Muscle layer of colon (tissue), 2 donors: Measurements from ENCODE around the gene KBTBD8.

Experiments
- H3K27ac ChIP-seq: one replicate; pipeline ENCODE4 v1.7.0; 2013; ENCODE audit warnings: low read depth, mild to moderate bottlenecking, low read length, moderate library complexity
- H3K27me3 ChIP-seq, 2 donors: one replicate each; pipeline ENCODE4 v1.7.0; 2013; ENCODE audit warnings: low read length in 2 of 2, mild to moderate bottlenecking in 2 of 2; ENCODE audit not compliant: insufficient read depth in 2 of 2, control insufficient read depth in 1 of 2
- H3K36me3 ChIP-seq: one replicate; pipeline ENCODE4 v1.7.0; 2013; ENCODE audit warnings: mild to moderate bottlenecking, low read length; ENCODE audit not compliant: insufficient read depth
- H3K4me1 ChIP-seq: one replicate; pipeline ENCODE4 v1.7.0; 2013; ENCODE audit warnings: mild to moderate bottlenecking, low read length; ENCODE audit not compliant: insufficient read depth
- H3K4me3 ChIP-seq, 2 donors: one replicate each; pipeline ENCODE4 v1.7.0; 2013; ENCODE audit warnings: low read length in 2 of 2, low read depth in 1 of 2, mild to moderate bottlenecking in 1 of 2, moderate library complexity in 1 of 2
- H3K9ac ChIP-seq: one replicate; pipeline ENCODE4 v1.7.0; 2013; ENCODE audit warnings: low read length
- H3K9me3 ChIP-seq: one replicate; pipeline ENCODE4 v1.7.0; 2013; ENCODE audit warnings: mild to moderate bottlenecking, low read length
- donor health status: abdominal sarcoma.
- donor health status: Adenocarcinoma of cecum.

KBTBD8 gene

GRCh38 chr3:66998113-66998903 lies at the start of gene KBTBD8:
Gene KBTBD8 (plus strand): TSS chr3:66998307. CDS start chr3:66998356, 49 bp downstream.
- Histone ChIP-seq H3K4me3 (peak within 1 kb of the TSS; percentile 77 to 96), H3K27me3 (no peaks in the 10 kb centered on the region), H3K27ac (peak within 1 kb of the TSS; percentile 79), H3K9ac (peak within 1 kb of the TSS; percentile 42), H3K4me1 (peaks cover 5% of the 10 kb centered on the region), H3K36me3 (peaks cover 2% of the 10 kb centered on the region), H3K9me3 (no peaks in the 10 kb centered on the region)

- Histone ChIP-seq H3K36me3 (no peaks in the 10 kb centered on the region), H3K9me3 (no peaks in the 10 kb centered on the region), H3K27ac (no peak overlapping the region), H3K4me3 (no peak overlapping the region), H3K4me1 (no peaks in the 10 kb centered on the region), H3K9ac (no peak overlapping the region), H3K27me3 (no peaks in the 10 kb centered on the region)
Measured at GRCh38 chr3:66948838-66949237, 49.3 kb upstream of the KBTBD8 start.

- H3K27ac ChIP-seq: no peak overlapping the region
- no peaks in the 10 kb centered on the region for H3K4me1 ChIP-seq
- no peaks in the 10 kb centered on the region for H3K27me3 ChIP-seq
- no peaks in the 10 kb centered on the region for H3K36me3 ChIP-seq
- no peak overlapping the region for H3K4me3 ChIP-seq
- no peak overlapping the region for H3K9ac ChIP-seq
- no peaks in the 10 kb centered on the region for H3K9me3 ChIP-seq
Measured at GRCh38 chr3:66949898-66950297, 48.2 kb upstream of the KBTBD8 start.

GRCh38 chr3:66952357-66952756 lies 45.8 kb upstream of the KBTBD8 start:
- no peaks in the 10 kb centered on the region for H3K27me3 ChIP-seq

GRCh38 chr3:66953934-66954445 lies 44.1 kb upstream of the KBTBD8 start:
- no peak overlapping the region for H3K9ac ChIP-seq
- no peak overlapping the region for H3K27ac ChIP-seq
- H3K9me3 ChIP-seq: no peaks in the 10 kb centered on the region
- H3K4me1 ChIP-seq: no peaks in the 10 kb centered on the region
- no peaks in the 10 kb centered on the region for H3K36me3 ChIP-seq
- H3K27me3 ChIP-seq: no peaks in the 10 kb centered on the region
- no peak overlapping the region for H3K4me3 ChIP-seq

More at GRCh38 chr3:66952357-66952756, 45.8 kb upstream of the KBTBD8 start:
- Histone ChIP-seq H3K9ac (no peak overlapping the region), H3K36me3 (no peaks in the 10 kb centered on the region), H3K27ac (no peak overlapping the region), H3K9me3 (no peaks in the 10 kb centered on the region), H3K4me3 (no peak overlapping the region), H3K4me1 (no peaks in the 10 kb centered on the region)

GRCh38 chr3:66956742-66957141 lies 41.4 kb upstream of the KBTBD8 start:
- H3K4me3 ChIP-seq: no peak overlapping the region
- H3K27ac ChIP-seq: no peak overlapping the region
- H3K9me3 ChIP-seq: no peaks in the 10 kb centered on the region
- no peaks in the 10 kb centered on the region for H3K4me1 ChIP-seq
- H3K36me3 ChIP-seq: no peaks in the 10 kb centered on the region
- no peak overlapping the region for H3K9ac ChIP-seq
- no peaks in the 10 kb centered on the region for H3K27me3 ChIP-seq

- H3K27me3 ChIP-seq: no peaks in the 10 kb centered on the region
- H3K9ac ChIP-seq: no peak overlapping the region
- no peak overlapping the region for H3K4me3 ChIP-seq
Measured at GRCh38 chr3:66957367-66957766, 40.7 kb upstream of the KBTBD8 start.

GRCh38 chr3:66958067-66958466 lies 40.0 kb upstream of the KBTBD8 start:
- no peaks in the 10 kb centered on the region for H3K36me3 ChIP-seq
- H3K27ac ChIP-seq: no peak overlapping the region
- no peak overlapping the region for H3K4me3 ChIP-seq
- H3K4me1 ChIP-seq: no peaks in the 10 kb centered on the region
- H3K27me3 ChIP-seq: no peaks in the 10 kb centered on the region
- H3K9ac ChIP-seq: no peak overlapping the region
- H3K9me3 ChIP-seq: no peaks in the 10 kb centered on the region

More at GRCh38 chr3:66957367-66957766, 40.7 kb upstream of the KBTBD8 start:
- H3K4me1 ChIP-seq: no peaks in the 10 kb centered on the region
- no peaks in the 10 kb centered on the region for H3K36me3 ChIP-seq
- H3K9me3 ChIP-seq: no peaks in the 10 kb centered on the region
- H3K27ac ChIP-seq: no peak overlapping the region

- H3K9ac ChIP-seq: no peak overlapping the region
- H3K4me3 ChIP-seq: no peak overlapping the region
- no peaks in the 10 kb centered on the region for H3K27me3 ChIP-seq
Measured at GRCh38 chr3:66962664-66963063, 35.4 kb upstream of the KBTBD8 start.

GRCh38 chr3:66971245-66971644 lies 26.9 kb upstream of the KBTBD8 start:
- H3K27ac ChIP-seq: peak overlapping the region; percentile 3
- H3K36me3 ChIP-seq: no peaks in the 10 kb centered on the region
- H3K9me3 ChIP-seq: no peaks in the 10 kb centered on the region
- no peak overlapping the region for H3K9ac ChIP-seq
- H3K4me3 ChIP-seq: no peak overlapping the region
- no peaks in the 10 kb centered on the region for H3K27me3 ChIP-seq
- H3K4me1 ChIP-seq: peaks cover 9% of the 10 kb centered on the region

More at GRCh38 chr3:66962664-66963063, 35.4 kb upstream of the KBTBD8 start:
- H3K9me3 ChIP-seq: no peaks in the 10 kb centered on the region
- H3K36me3 ChIP-seq: no peaks in the 10 kb centered on the region
- H3K4me1 ChIP-seq: no peaks in the 10 kb centered on the region
- no peak overlapping the region for H3K27ac ChIP-seq

GRCh38 chr3:66971891-66972551 lies 26.1 kb upstream of the KBTBD8 start:
- Histone ChIP-seq H3K36me3 (no peaks in the 10 kb centered on the region), H3K4me3 (peak overlapping the region; percentile 14 to 50), H3K9ac (no peak overlapping the region), H3K9me3 (no peaks in the 10 kb centered on the region), H3K4me1 (peaks cover 9% of the 10 kb centered on the region), H3K27me3 (no peaks in the 10 kb centered on the region), H3K27ac (peak overlapping the region; percentile 3)
